Measurements from ENCODE around the gene BACE1-AS. TPM values are rescaled to one million over a fixed set of nuclear protein-coding genes. Genes with fewer than 3 reads are reported as not detected.

The BACE1-AS gene
- total and polyA plus RNA-seq, 2 donors (not counting 1 experiment from before 2014, with no cell fraction given), result 4.2 to 4.5 TPM

DNA sequence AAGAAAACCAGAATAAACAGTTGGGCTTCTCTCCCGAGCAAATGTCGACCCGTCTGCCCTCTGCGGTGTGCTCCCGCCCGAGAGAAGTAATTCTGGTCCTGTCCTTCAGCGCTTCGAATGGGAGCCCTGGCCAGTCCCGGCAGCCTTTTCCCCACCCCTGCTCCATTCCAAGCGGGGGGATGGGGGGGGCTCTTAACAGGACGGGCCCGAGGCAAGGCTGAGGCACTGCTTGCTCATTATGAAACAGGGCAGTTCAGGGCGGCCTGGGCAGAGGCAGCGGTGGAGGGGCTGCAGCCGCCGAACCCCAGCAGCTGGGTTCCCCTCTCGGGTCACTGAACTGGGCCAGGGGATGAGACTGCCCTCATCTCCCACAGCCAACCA is 9.1 kb downstream of the BACE1-AS start:
- no peaks in the 10 kb centered on the region for H4K20me1 ChIP-seq (ENCODE audit: control insufficient read depth, extremely low read depth, insufficient read depth, low read length)
- H3K27ac ChIP-seq (ENCODE audit: insufficient read depth, low read length), result no peak overlapping the region
- no peaks in the 10 kb centered on the region for H3K79me2 ChIP-seq (ENCODE audit: control insufficient read depth, insufficient read depth, low read length)
- no peaks in the 10 kb centered on the region for H3K27me3 ChIP-seq (ENCODE audit: control insufficient read depth, insufficient read depth, low read length)
- H3K9ac ChIP-seq (ENCODE audit: insufficient read depth, low read length), result no peak overlapping the region
- no peaks in the 10 kb centered on the region for H3K36me3 ChIP-seq (ENCODE audit: control insufficient read depth, insufficient read depth, low read length)
- H3K4me1 ChIP-seq (ENCODE audit: control insufficient read depth, extremely low read depth, insufficient read depth, low read length), result peaks cover 14% of the 10 kb centered on the region
- H3K9me3 ChIP-seq (ENCODE audit: control insufficient read depth, insufficient read depth, low read depth, low read length), result no peaks in the 10 kb centered on the region
- H3K4me2 ChIP-seq (ENCODE audit: extremely low read depth, insufficient read depth, low read length), result peak overlapping the region; percentile 64
- peak; percentile 69 to 73 for DNase-seq (ENCODE audit: low read depth in 2 of 2)
- no peak for TF ChIP-seq EZH2 (IDR thresholded peaks at IDR 0.05; ENCODE audit: low read length, missing control alignments)
- TF ChIP-seq, protein P1, sequence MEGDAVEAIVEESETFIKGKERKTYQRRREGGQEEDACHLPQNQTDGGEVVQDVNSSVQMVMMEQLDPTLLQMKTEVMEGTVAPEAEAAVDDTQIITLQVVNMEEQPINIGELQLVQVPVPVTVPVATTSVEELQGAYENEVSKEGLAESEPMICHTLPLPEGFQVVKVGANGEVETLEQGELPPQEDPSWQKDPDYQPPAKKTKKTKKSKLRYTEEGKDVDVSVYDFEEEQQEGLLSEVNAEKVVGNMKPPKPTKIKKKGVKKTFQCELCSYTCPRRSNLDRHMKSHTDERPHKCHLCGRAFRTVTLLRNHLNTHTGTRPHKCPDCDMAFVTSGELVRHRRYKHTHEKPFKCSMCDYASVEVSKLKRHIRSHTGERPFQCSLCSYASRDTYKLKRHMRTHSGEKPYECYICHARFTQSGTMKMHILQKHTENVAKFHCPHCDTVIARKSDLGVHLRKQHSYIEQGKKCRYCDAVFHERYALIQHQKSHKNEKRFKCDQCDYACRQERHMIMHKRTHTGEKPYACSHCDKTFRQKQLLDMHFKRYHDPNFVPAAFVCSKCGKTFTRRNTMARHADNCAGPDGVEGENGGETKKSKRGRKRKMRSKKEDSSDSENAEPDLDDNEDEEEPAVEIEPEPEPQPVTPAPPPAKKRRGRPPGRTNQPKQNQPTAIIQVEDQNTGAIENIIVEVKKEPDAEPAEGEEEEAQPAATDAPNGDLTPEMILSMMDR (conservative IDR thresholded peaks at IDR 0.05 in 1 of 2, IDR thresholded peaks at IDR 0.05 in 1 of 2; ENCODE audit: low read depth in 1 of 2, low read length in 2 of 2), result no peak
- H3K4me3 ChIP-seq (replicated peaks in 1 of 4; ENCODE audit: control extremely low read depth in 1 of 4, insufficient read depth in 1 of 4, low read depth in 3 of 4, low read length in 4 of 4), result peak overlapping the region in 1 of 4 experiments; percentile 4
- H2AFZ ChIP-seq (ENCODE audit: low read length), result no peak overlapping the region

DNA sequence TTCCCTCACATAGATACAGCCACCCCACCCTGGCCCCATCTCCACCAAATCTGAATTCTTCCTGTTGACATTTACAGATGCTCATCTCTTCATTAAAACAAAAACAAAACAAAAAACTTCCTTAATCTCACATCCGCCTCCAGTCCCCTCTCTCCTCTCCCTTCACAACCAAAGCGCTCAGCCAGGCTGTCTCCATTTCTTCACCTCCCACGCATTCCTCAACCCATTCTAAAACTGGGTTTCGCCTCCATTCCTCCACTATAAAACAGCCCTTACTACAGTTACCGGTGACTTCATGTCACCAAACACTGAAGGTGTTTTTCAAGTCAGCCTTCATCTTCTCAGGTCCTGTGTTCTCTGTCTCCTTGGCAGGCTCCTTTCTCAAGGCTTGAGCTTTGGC is 9.6 kb downstream of the BACE1-AS start:
- no peaks in the 10 kb centered on the region for H3K36me3 ChIP-seq (ENCODE audit: control insufficient read depth, insufficient read depth, low read length)
- no peaks in the 10 kb centered on the region for H3K79me2 ChIP-seq (ENCODE audit: control insufficient read depth, insufficient read depth, low read length)
- H3K9me3 ChIP-seq (ENCODE audit: control insufficient read depth, insufficient read depth, low read depth, low read length), result no peaks in the 10 kb centered on the region
- H3K4me2 ChIP-seq (ENCODE audit: extremely low read depth, insufficient read depth, low read length), result peak overlapping the region; percentile 64
- H3K27ac ChIP-seq (ENCODE audit: insufficient read depth, low read length), result no peak overlapping the region
- TF ChIP-seq, protein P1 (conservative IDR thresholded peaks at IDR 0.05 in 1 of 2, IDR thresholded peaks at IDR 0.05 in 1 of 2; ENCODE audit: low read depth in 1 of 2, low read length in 2 of 2), result no peak
- TF ChIP-seq EZH2 (IDR thresholded peaks at IDR 0.05; ENCODE audit: low read length, missing control alignments), result no peak
- H4K20me1 ChIP-seq (ENCODE audit: control insufficient read depth, extremely low read depth, insufficient read depth, low read length), result no peaks in the 10 kb centered on the region
- peak in 1 of 2 donors; percentile 29 for DNase-seq (ENCODE audit: low read depth in 2 of 2)
- no peak overlapping the region for H3K9ac ChIP-seq (ENCODE audit: insufficient read depth, low read length)
- H3K4me1 ChIP-seq (ENCODE audit: control insufficient read depth, extremely low read depth, insufficient read depth, low read length), result peaks cover 14% of the 10 kb centered on the region
- H3K27me3 ChIP-seq (ENCODE audit: control insufficient read depth, insufficient read depth, low read length), result no peaks in the 10 kb centered on the region
- peak overlapping the region in 1 of 4 experiments; percentile 4 for H3K4me3 ChIP-seq (replicated peaks in 1 of 4; ENCODE audit: control extremely low read depth in 1 of 4, insufficient read depth in 1 of 4, low read depth in 3 of 4, low read length in 4 of 4)
- H2AFZ ChIP-seq (ENCODE audit: low read length), result no peak overlapping the region

DNA sequence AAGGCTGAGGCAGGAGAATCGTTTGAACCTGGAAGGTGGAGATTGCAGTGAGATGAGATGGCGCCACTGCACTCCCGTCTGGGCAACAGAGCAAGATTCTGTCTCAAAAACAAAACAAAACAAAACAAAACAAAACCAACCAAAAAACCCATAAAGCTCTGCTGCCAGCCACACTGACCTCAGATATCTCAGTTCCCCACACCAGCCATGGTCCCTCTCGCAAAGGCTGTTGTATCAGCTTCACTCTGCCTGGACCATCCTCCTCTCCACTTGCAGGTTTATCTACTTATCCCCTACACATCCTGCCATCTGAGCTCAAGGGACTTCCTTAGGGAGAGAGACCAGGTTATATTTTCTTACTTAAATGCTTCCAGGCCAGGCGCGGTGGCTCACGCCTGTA is 11.1 kb downstream of the BACE1-AS start:
- no peaks in the 10 kb centered on the region for H3K27me3 ChIP-seq (ENCODE audit: control insufficient read depth, insufficient read depth, low read length)
- no peaks in the 10 kb centered on the region for H4K20me1 ChIP-seq (ENCODE audit: control insufficient read depth, extremely low read depth, insufficient read depth, low read length)
- TF ChIP-seq EZH2 (IDR thresholded peaks at IDR 0.05; ENCODE audit: low read length, missing control alignments), result no peak
- TF ChIP-seq, protein P1 (conservative IDR thresholded peaks at IDR 0.05 in 1 of 2, IDR thresholded peaks at IDR 0.05 in 1 of 2; ENCODE audit: low read depth in 1 of 2, low read length in 2 of 2), result no peak
- no peak overlapping the region for H3K27ac ChIP-seq (ENCODE audit: insufficient read depth, low read length)
- no peak for DNase-seq (ENCODE audit: low read depth in 2 of 2)
- no peak overlapping the region for H3K4me3 ChIP-seq (replicated peaks in 1 of 4; ENCODE audit: control extremely low read depth in 1 of 4, insufficient read depth in 1 of 4, low read depth in 3 of 4, low read length in 4 of 4)
- no peak overlapping the region for H3K9ac ChIP-seq (ENCODE audit: insufficient read depth, low read length)
- H3K36me3 ChIP-seq (ENCODE audit: control insufficient read depth, insufficient read depth, low read length), result no peaks in the 10 kb centered on the region
- H3K9me3 ChIP-seq (ENCODE audit: control insufficient read depth, insufficient read depth, low read depth, low read length), result no peaks in the 10 kb centered on the region
- peaks cover 14% of the 10 kb centered on the region for H3K4me1 ChIP-seq (ENCODE audit: control insufficient read depth, extremely low read depth, insufficient read depth, low read length)
- H3K79me2 ChIP-seq (ENCODE audit: control insufficient read depth, insufficient read depth, low read length), result no peaks in the 10 kb centered on the region
- no peak overlapping the region for H3K4me2 ChIP-seq (ENCODE audit: extremely low read depth, insufficient read depth, low read length)
- H2AFZ ChIP-seq (ENCODE audit: low read length), result no peak overlapping the region
